ENCODE measurements around the gene CDKN2D.

CDKN2D gene

GRCh38 chr19:10593148-10593547 lies 24.4 kb upstream of the CDKN2D start:
- no peak for TF ChIP-seq CTCF (IDR thresholded peaks at IDR 0.05; ENCODE audit: insufficient read depth, low read depth, low read length, missing control alignments)
- DNase-seq (ENCODE audit: low read depth): no peak
- no peak overlapping the region for H3K4me3 ChIP-seq (ENCODE audit: low read length)

GRCh38 chr19:10587839-10588150 lies 19.0 kb upstream of the CDKN2D start:
- TF ChIP-seq CTCF (IDR thresholded peaks at IDR 0.05; ENCODE audit: insufficient read depth, low read depth, low read length, missing control alignments): no peak
- no peak overlapping the region for H3K4me3 ChIP-seq (ENCODE audit: low read length)
- no peak for DNase-seq (ENCODE audit: low read depth)

- DNase-seq (ENCODE audit: low read depth): peak; percentile 86
- peak within 1 kb of the TSS; percentile 80 for H3K4me3 ChIP-seq (ENCODE audit: low read length)
- TF ChIP-seq CTCF (IDR thresholded peaks at IDR 0.05; ENCODE audit: insufficient read depth, low read depth, low read length, missing control alignments): no peak
Measured at GRCh38 chr19:10587022-10587838, 18.5 kb upstream of the CDKN2D start, which contains the start of gene AP1M2. TSS of gene AP1M2 (minus strand) at chr19:10587312. CDS start at chr19:10587231, 81 bp downstream.

- no peak for TF ChIP-seq CTCF (IDR thresholded peaks at IDR 0.05; ENCODE audit: insufficient read depth, low read depth, low read length, missing control alignments)
- no peak for DNase-seq (ENCODE audit: low read depth)
- peak overlapping the region; percentile 80 for H3K4me3 ChIP-seq (ENCODE audit: low read length)
Measured at GRCh38 chr19:10586396-10586795, 17.6 kb upstream of the CDKN2D start.

- DNase-seq (ENCODE audit: low read depth): no peak
- no peak overlapping the region for H3K4me3 ChIP-seq (ENCODE audit: low read length)
- no peak for TF ChIP-seq CTCF (IDR thresholded peaks at IDR 0.05; ENCODE audit: insufficient read depth, low read depth, low read length, missing control alignments)
Measured at GRCh38 chr19:10583036-10583776, 14.4 kb upstream of the CDKN2D start.

- H3K4me3 ChIP-seq (ENCODE audit: low read length): no peak overlapping the region
- TF ChIP-seq CTCF (IDR thresholded peaks at IDR 0.05; ENCODE audit: insufficient read depth, low read depth, low read length, missing control alignments): no peak
Measured at GRCh38 chr19:10582091-10582490, 13.3 kb upstream of the CDKN2D start.

More at GRCh38 chr19:10582091-10582490, 13.3 kb upstream of the CDKN2D start:
- no peak for DNase-seq (ENCODE audit: low read depth)

All from epithelial cell of esophagus (primary cell).